HG03108 (cell line): ENCODE results near the gene CPLX4.

Source experiments
- ATAC-seq: cut with Tn5 transposase; IDR thresholded peaks from one replicate; pipeline ENCODE4 v1.9.1; 2021; ENCODE audit warnings: moderate library complexity; ENCODE audit not compliant: unreplicated experiment

Gene CPLX4

GRCh38 chr18:59308248-59308937, 10.1 kb downstream of the CPLX4 start:
- ATAC-seq: peak; percentile 94

- no peak for ATAC-seq
Measured at GRCh38 chr18:59306640-59307039, 11.8 kb downstream of the CPLX4 start.

GRCh38 chr18:59305295-59305694, 13.2 kb downstream of the CPLX4 start:
- no peak for ATAC-seq

GRCh38 chr18:59303656-59304195, 14.7 kb downstream of the CPLX4 start:
- no peak for ATAC-seq

- no peak for ATAC-seq
Measured at GRCh38 chr18:59303006-59303405, 15.4 kb downstream of the CPLX4 start.

- ATAC-seq: no peak
Measured at GRCh38 chr18:59301929-59302328, 16.5 kb downstream of the CPLX4 start.

- no peak for ATAC-seq
Measured at GRCh38 chr18:59300676-59301285, 17.7 kb downstream of the CPLX4 start.

GRCh38 chr18:59298871-59299270, 19.6 kb downstream of the CPLX4 start:
- ATAC-seq: no peak

GRCh38 chr18:59293317-59293716, 25.1 kb downstream of the CPLX4 start:
- no peak for ATAC-seq

GRCh38 chr18:59286341-59286740, 32.1 kb downstream of the CPLX4 start:
- ATAC-seq: no peak

- ATAC-seq: no peak
Measured at GRCh38 chr18:59282341-59282740, 36.1 kb downstream of the CPLX4 start.

GRCh38 chr18:59279722-59280121, 38.7 kb downstream of the CPLX4 start:
- ATAC-seq: no peak

- no peak for ATAC-seq
Measured at GRCh38 chr18:59279193-59279592, 39.3 kb downstream of the CPLX4 start.

GRCh38 chr18:59278793-59279192, 39.7 kb downstream of the CPLX4 start:
- ATAC-seq: no peak

GRCh38 chr18:59276047-59276446, 42.4 kb downstream of the CPLX4 start:
- no peak for ATAC-seq

GRCh38 chr18:59275406-59275949, 43.0 kb downstream of the CPLX4 start:
- no peak for ATAC-seq

- no peak for ATAC-seq
Measured at GRCh38 chr18:59274533-59274928, 43.9 kb downstream of the CPLX4 start.

- no peak for ATAC-seq
Measured at GRCh38 chr18:59273759-59274532, 44.5 kb downstream of the CPLX4 start.

- ATAC-seq: no peak
Measured at GRCh38 chr18:59272891-59273758, 45.3 kb downstream of the CPLX4 start, which contains the start of gene RAX. Gene RAX, minus strand, starts transcription at chr18:59273454. Its CDS starts 248 bp downstream, at chr18:59273206.

- no peak for ATAC-seq
Measured at GRCh38 chr18:59272221-59272888, 46.1 kb downstream of the CPLX4 start.
